H1 (cell line): ENCODE results near the gene INO80. TPM values are rescaled to one million over a fixed set of nuclear protein-coding genes. Genes with fewer than 3 reads are reported as not detected.

ENCODE experiments used
- CTCF ChIA-PET: fragments of 300-600 bp; sonication (Branson Sonifier 250); formaldehyde crosslinking; loops from one replicate; lab custom pipeline; 2021; ENCODE audit not compliant: partially characterized antibody; lab: Charles Lee
- POLR2A ChIA-PET: fragments of 300-600 bp; sonication (Branson Sonifier 250); formaldehyde crosslinking; loops from one replicate; lab custom pipeline; 2021; ENCODE audit warnings: inconsistent platforms; ENCODE audit not compliant: partially characterized antibody; lab: Charles Lee
- DNase-seq, 2 experiments: peaks; one replicate each; pipeline versions ENCODE4 v3.0.0 to v3.0.0-alpha.2; 2010 to 2022; ENCODE audit warnings: low spot score in 2 of 2, low read depth in 1 of 2, mixed read lengths in 1 of 2
- FAIRE-seq: peaks from 2 replicates; lab custom pipeline; 2011; peaks lifted over from hg19 to GRCh38; lab: Jason Lieb, UNC
- H2AFZ ChIP-seq: 2 replicates; pipeline ENCODE4 v1.8.1; 2012; ENCODE audit warnings: low read length, inconsistent platforms
- H2AK5ac ChIP-seq: 2 replicates; pipeline ENCODE4 v1.6.1; 2013; ENCODE audit warnings: low read depth, low read length
- H2BK120ac ChIP-seq: replicated peaks from 2 replicates; pipeline ENCODE3; 2013; ENCODE audit warnings: low read depth, low read length, inconsistent platforms
- H2BK12ac ChIP-seq: 2 replicates; pipeline ENCODE4 v1.6.1; 2013; ENCODE audit warnings: low read depth, low read length
- H2BK15ac ChIP-seq: 2 replicates; pipeline ENCODE4 v1.6.1; 2013; ENCODE audit warnings: low read length
- H2BK20ac ChIP-seq: 2 replicates; pipeline ENCODE4 v1.6.1; 2013; ENCODE audit warnings: low read length
- H2BK5ac ChIP-seq: 2 replicates; pipeline ENCODE4 v1.6.1; 2013; ENCODE audit warnings: low read depth, low read length
- H3K14ac ChIP-seq: 2 replicates; pipeline ENCODE4 v1.6.1; 2013; ENCODE audit warnings: inconsistent platforms; ENCODE audit not compliant: insufficient read length
- H3K18ac ChIP-seq: 2 replicates; pipeline ENCODE4 v1.6.1; 2013; ENCODE audit warnings: low read length; ENCODE audit errors: extremely low read depth
- H3K23ac ChIP-seq: 2 replicates; pipeline ENCODE4 v1.6.1; 2013; ENCODE audit warnings: inconsistent platforms; ENCODE audit not compliant: insufficient read length
- H3K23me2 ChIP-seq: 2 replicates; pipeline ENCODE4 v1.6.1; 2013; ENCODE audit warnings: low read depth, low read length
- H3K27ac ChIP-seq: 2 replicates; pipeline ENCODE4 v1.6.1; 2011; ENCODE audit warnings: low read depth, low read length, inconsistent platforms
- H3K27me3 ChIP-seq, 4 experiments: replicated peaks in 1 of 4; 1 replicate in 1 of 4; 2 replicates in 3 of 4; pipeline versions ENCODE4 v1.6.1 to v1.8.1; 2011 to 2013; ENCODE audit warnings: low read length in 3 of 4, mild to moderate bottlenecking in 3 of 4, inconsistent platforms in 2 of 4, mixed read lengths in 2 of 4, moderate library complexity in 1 of 4; ENCODE audit not compliant: control insufficient read depth in 3 of 4, insufficient read depth in 3 of 4; ENCODE audit errors: extremely low read depth in 1 of 4
- H3K36me3 ChIP-seq, 4 experiments: 2 replicates each; pipeline versions ENCODE4 v1.6.1 to v1.8.1; 2011 to 2013; ENCODE audit warnings: mild to moderate bottlenecking in 4 of 4, low read length in 3 of 4, moderate library complexity in 2 of 4, control low read depth in 1 of 4, inconsistent platforms in 1 of 4; ENCODE audit not compliant: insufficient read depth in 4 of 4, control insufficient read depth in 2 of 4
- H3K4ac ChIP-seq: replicated peaks from 2 replicates; pipeline ENCODE3; 2013; ENCODE audit warnings: low read length, low read depth, mixed read lengths, inconsistent platforms; ENCODE audit not compliant: insufficient read length
- H3K4me1 ChIP-seq, 4 experiments: replicated peaks in 1 of 4; 1 replicate in 1 of 4; 2 replicates in 3 of 4; pipeline versions ENCODE4 v1.6.1 to v1.8.1; 2011 to 2013; ENCODE audit warnings: low read length in 3 of 4, inconsistent platforms in 2 of 4, mixed read lengths in 1 of 4; ENCODE audit not compliant: insufficient read depth in 4 of 4, control insufficient read depth in 3 of 4
- H3K4me2 ChIP-seq, 2 experiments: 2 replicates each; pipeline versions ENCODE4 v1.6.1 to v1.8.1; 2011 to 2013; ENCODE audit warnings: low read depth in 2 of 2, low read length in 2 of 2, control low read depth in 1 of 2, inconsistent platforms in 1 of 2, mild to moderate bottlenecking in 1 of 2; ENCODE audit not compliant: insufficient read depth in 1 of 2
- H3K4me3 ChIP-seq, 4 experiments: fragments of 200-600, 300-600 bp in 1 of 4; sonication (generic), shearing (Covaris generic), sonication (Bioruptor Twin) in 1 of 4; 2 replicates each; pipeline versions ENCODE4 v1.5.1 to v1.8.1; 2011 to 2016; ENCODE audit warnings: low read length in 4 of 4, low read depth in 3 of 4, control low read depth in 2 of 4, inconsistent platforms in 2 of 4, mild to moderate bottlenecking in 2 of 4, mixed read lengths in 1 of 4, moderate library complexity in 1 of 4; ENCODE audit not compliant: insufficient read depth in 2 of 4; ENCODE audit errors: extremely low read depth in 1 of 4
- H3K56ac ChIP-seq: replicated peaks from 2 replicates; pipeline ENCODE3; 2013; ENCODE audit warnings: low read depth, mild to moderate bottlenecking, mixed read lengths, low read length, inconsistent platforms; ENCODE audit not compliant: insufficient read length
- H3K79me1 ChIP-seq: 2 replicates; pipeline ENCODE4 v1.6.1; 2013; ENCODE audit warnings: low read depth, low read length, control low read depth
- H3K79me2 ChIP-seq, 2 experiments: 2 replicates each; pipeline versions ENCODE4 v1.6.1 to v1.8.1; 2012 to 2013; ENCODE audit warnings: low read length in 2 of 2, mild to moderate bottlenecking in 2 of 2, inconsistent platforms in 1 of 2; ENCODE audit not compliant: insufficient read depth in 2 of 2, control insufficient read depth in 1 of 2
- H3K9ac ChIP-seq, 4 experiments: replicated peaks in 1 of 4; 1 replicate in 1 of 4; 2 replicates in 3 of 4; pipeline versions ENCODE4 v1.6.1 to v1.8.1; 2011 to 2013; ENCODE audit warnings: low read depth in 3 of 4, low read length in 3 of 4, control low read depth in 2 of 4, mild to moderate bottlenecking in 2 of 4, moderate library complexity in 2 of 4, inconsistent platforms in 1 of 4; ENCODE audit errors: extremely low read depth in 1 of 4
- H3K9me3 ChIP-seq, 2 experiments: 2 replicates each; pipeline versions ENCODE4 v1.6.1 to v1.8.1; 2012 to 2013; ENCODE audit warnings: mild to moderate bottlenecking in 2 of 2, moderate library complexity in 2 of 2, control low read depth in 1 of 2, inconsistent platforms in 1 of 2, low read depth in 1 of 2, low read length in 1 of 2, mixed read lengths in 1 of 2; ENCODE audit not compliant: insufficient read depth in 2 of 2
- H4K20me1 ChIP-seq, 2 experiments: replicated peaks in 1 of 2; 2 replicates each; pipeline versions ENCODE3 to v1.8.1; 2011 to 2013; ENCODE audit warnings: inconsistent platforms in 2 of 2, low read length in 2 of 2, mild to moderate bottlenecking in 1 of 2; ENCODE audit not compliant: insufficient read depth in 2 of 2, control insufficient read depth in 1 of 2
- H4K5ac ChIP-seq: 2 replicates; pipeline ENCODE4 v1.6.1; 2013; ENCODE audit warnings: low read length, low read depth, mixed read lengths, inconsistent platforms; ENCODE audit not compliant: insufficient read length
- H4K8ac ChIP-seq: 2 replicates; pipeline ENCODE4 v1.8.0; 2013; ENCODE audit warnings: mild to moderate bottlenecking, moderate library complexity, low read length, inconsistent platforms; ENCODE audit not compliant: insufficient read depth; ENCODE audit errors: extremely low read depth
- H4K91ac ChIP-seq: replicated peaks from 2 replicates; pipeline ENCODE3; 2013; ENCODE audit warnings: low read length, mixed read lengths, inconsistent platforms; ENCODE audit not compliant: insufficient read length
- EZH2 ChIP-seq: fragments of 200-600 bp; sonication (generic); IDR thresholded peaks from 2 replicates; pipeline ENCODE4 v1.7.1; 2012; ENCODE audit warnings: low read depth, mild to moderate bottlenecking, moderate library complexity, low read length, inconsistent platforms; ENCODE audit not compliant: severe bottlenecking
- GTF2F1 ChIP-seq: IDR thresholded peaks from 2 replicates; pipeline ENCODE4 v1.6.1; 2012; ENCODE audit warnings: low read depth, low read length, improper control_type of control experiment, borderline replicate concordance
- POLR2AphosphoS5 ChIP-seq: IDR thresholded peaks from 2 replicates; pipeline ENCODE4 v1.6.1; 2011; ENCODE audit warnings: low read depth, low read length
- POU5F1 ChIP-seq: IDR thresholded peaks from 2 replicates; pipeline ENCODE4 v1.6.1; 2011; ENCODE audit warnings: low read depth, mild to moderate bottlenecking, low read length, moderate library complexity
- RAD21 ChIP-seq, 2 experiments: IDR thresholded peaks in 1 of 2; conservative IDR thresholded peaks in 1 of 2; 2 replicates each; pipeline ENCODE4 v1.6.1; 2011; ENCODE audit warnings: low read depth in 2 of 2, low read length in 2 of 2, improper control_type of control experiment in 1 of 2, inconsistent platforms in 1 of 2, mild to moderate bottlenecking in 1 of 2, moderate library complexity in 1 of 2
- RXRA ChIP-seq: IDR thresholded peaks from 2 replicates; pipeline ENCODE4 v1.6.1; 2011; ENCODE audit warnings: low read depth, mild to moderate bottlenecking, low read length, moderate library complexity; ENCODE audit not compliant: insufficient read depth
- SP1 ChIP-seq: IDR thresholded peaks from 2 replicates; pipeline ENCODE4 v1.6.1; 2011; ENCODE audit warnings: low read depth, low read length
- SP2 ChIP-seq: IDR thresholded peaks from 2 replicates; pipeline ENCODE4 v1.6.1; 2012; ENCODE audit warnings: mild to moderate bottlenecking, low read length, inconsistent platforms
- TAF1 ChIP-seq: IDR thresholded peaks from 2 replicates; pipeline ENCODE4 v1.6.1; 2011; ENCODE audit warnings: mild to moderate bottlenecking, low read depth, low read length
- WGBS, 2 experiments: shearing (Covaris generic) in 1 of 2; methylation state at CpG; one replicate each; pipeline versions ENCODE4 v1.1.6 to v1.1.7; 2013 to 2015; ENCODE audit warnings: low lambda C conversion rate in 2 of 2, mixed read lengths in 2 of 2, inconsistent platforms in 1 of 2, low coverage in 1 of 2, missing lambda C conversion rate in 1 of 2; ENCODE audit not compliant: insufficient replicate concordance in 2 of 2, insufficient coverage in 1 of 2, insufficient read length in 1 of 2; ENCODE audit errors: extremely low coverage in 1 of 2, missing lambda C conversion rate in 1 of 2; 5-methylcytosine and 5-hydroxymethylcytosine counted together
- polyA plus RNA-seq, 7 experiments: library from polyadenylated mRNA; depleted of rRNA in 3 of 7; stranded (reverse) in 5 of 7; unstranded in 2 of 7; fragments of >200 nt in 5 of 7; fragments of 200-250 nt in 2 of 7; gene quantifications; 1 replicate in 5 of 7; 2 replicates in 1 of 7; 4 replicates in 1 of 7; pipeline versions ENCODE4 v1.2.1 to v1.2.3, GENCODE V29; 2011 to 2013; ENCODE audit warnings: missing spikeins in 2 of 7, mixed read lengths in 2 of 7
- total RNA-seq: library from RNA; stranded (reverse); fragmentation: NEBNext Ultra II Directional; extraction: Animal tissue kit (Norgen Biotek cat#: 25700); gene quantifications from 2 replicates; pipeline ENCODE4 v1.2.1, GENCODE V29; 2021
- TF ChIP-seq, protein P1 (sequence below): IDR thresholded peaks from 2 replicates; pipeline ENCODE4 v1.6.1; 2012; ENCODE audit warnings: low read length, inconsistent platforms

INO80 gene
- total and polyA plus RNA-seq, 2 of the 8 experiments (the other 6 are each of a cell fraction or from before 2014, with no cell fraction given), result 4.3 to 24.5 TPM

DNA sequence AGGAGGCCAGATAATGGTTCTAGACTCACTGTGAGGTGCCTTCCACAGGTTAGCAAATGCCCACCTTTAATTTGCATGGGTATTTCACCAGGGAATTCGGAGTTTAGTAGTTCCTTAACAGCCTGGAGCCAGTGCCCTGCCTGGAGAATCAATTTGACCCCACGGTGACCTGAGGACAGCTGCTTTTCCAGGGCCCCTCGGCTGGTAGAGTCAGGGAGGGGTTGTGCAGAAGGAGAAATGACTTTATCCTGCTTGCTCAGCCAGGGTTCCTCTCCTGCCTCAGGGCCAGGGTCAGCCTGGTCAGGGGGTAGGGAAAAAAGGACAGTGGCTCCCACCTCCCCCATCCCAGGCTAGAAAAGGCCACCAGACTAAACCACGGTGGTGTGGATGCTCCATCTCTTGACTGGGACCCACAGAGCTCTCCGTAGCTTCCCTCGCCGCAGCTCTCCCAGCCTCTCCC lies 175.0 kb downstream of the INO80 start:
- peak overlapping the region; percentile 70 for H4K91ac ChIP-seq
- 0 out of 2 replicates have a peak overlapping the region, but pooled peaks have one; percentile 29 for H2BK15ac ChIP-seq
- H3K14ac ChIP-seq, result no peak overlapping the region
- TF ChIP-seq GTF2F1 (no peak), RAD21 (IDR thresholded peaks at IDR 0.05 in 1 of 2, conservative IDR thresholded peaks at IDR 0.05 in 1 of 2; ENCODE audit: low read depth in 2 of 2, low read length in 2 of 2) (no peak), SP2 (no peak), EZH2 (peak; percentile 40), TAF1 (no peak), POLR2AphosphoS5 (no peak), POU5F1 (no peak), RXRA (0 out of 2 replicates have a peak, but pooled peaks have one; percentile 37), SP1 (no peak)
- TF ChIP-seq, protein P1, sequence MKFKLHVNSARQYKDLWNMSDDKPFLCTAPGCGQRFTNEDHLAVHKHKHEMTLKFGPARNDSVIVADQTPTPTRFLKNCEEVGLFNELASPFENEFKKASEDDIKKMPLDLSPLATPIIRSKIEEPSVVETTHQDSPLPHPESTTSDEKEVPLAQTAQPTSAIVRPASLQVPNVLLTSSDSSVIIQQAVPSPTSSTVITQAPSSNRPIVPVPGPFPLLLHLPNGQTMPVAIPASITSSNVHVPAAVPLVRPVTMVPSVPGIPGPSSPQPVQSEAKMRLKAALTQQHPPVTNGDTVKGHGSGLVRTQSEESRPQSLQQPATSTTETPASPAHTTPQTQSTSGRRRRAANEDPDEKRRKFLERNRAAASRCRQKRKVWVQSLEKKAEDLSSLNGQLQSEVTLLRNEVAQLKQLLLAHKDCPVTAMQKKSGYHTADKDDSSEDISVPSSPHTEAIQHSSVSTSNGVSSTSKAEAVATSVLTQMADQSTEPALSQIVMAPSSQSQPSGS, result no peak

More for the DNA sequence above, 175.0 kb downstream of the INO80 start:
- peak overlapping the region; percentile 64 to 92 for H3K4me2 ChIP-seq
- FAIRE-seq, result no peak
- no peak overlapping the region for H4K5ac ChIP-seq
- H3K9me3 ChIP-seq, result no peaks in the 10 kb centered on the region
- no peaks in the 10 kb centered on the region for H3K36me3 ChIP-seq
- no peaks in the 10 kb centered on the region for H3K79me1 ChIP-seq
- no peak overlapping the region for H3K56ac ChIP-seq
- peak overlapping the region; percentile 70 for H3K4ac ChIP-seq
- H3K18ac ChIP-seq, result no peak overlapping the region; the same call in none of the 2 replicates
- H4K8ac ChIP-seq, result peak overlapping the region; percentile 97
- no peak overlapping the region for H2BK120ac ChIP-seq
- peak overlapping the region; percentile 58; the same call in 1 of the 2 replicates for H3K27ac ChIP-seq
- no peak overlapping the region for H3K23ac ChIP-seq
- 0 out of 2 replicates have a peak overlapping the region, but pooled peaks have one; percentile 32 for H2BK20ac ChIP-seq
- peak overlapping the region; percentile 30 to 64 (median 52) for H3K4me3 ChIP-seq
- 49% methylated on average over 7 of the region's 7 CpGs; no CpG with 5 or more reads in 1 of the 2 experiments for WGBS, 2 experiments
- POLR2A ChIA-PET, result interaction anchor here (0.9 to 43.8 kb wide), 12 partner anchors 5 to 176 kb away, joined by 3 to 1505 read pairs (median 5); partner anchors contain the start of genes CHAC1, DLL4, RHOV and VPS18
- H3K79me2 ChIP-seq, result no peaks in the 10 kb centered on the region
- peak overlapping the region; percentile 75; the same call in 1 of the 2 replicates for H2BK12ac ChIP-seq
- H3K9ac ChIP-seq, result peak overlapping the region in 3 of 4 experiments; percentile 57 to 74 (median 69); a peak in 6 of 7 replicates
- H2BK5ac ChIP-seq, result no peak overlapping the region
- peaks cover 0 to 29% (median 16%) of the 10 kb centered on the region in 4 experiments; a peak in 6 of 7 replicates for H3K27me3 ChIP-seq
- peaks cover 0 to 28% (median 12%) of the 10 kb centered on the region in 4 experiments; a peak in 6 of 7 replicates for H3K4me1 ChIP-seq
- no peaks in the 10 kb centered on the region for H4K20me1 ChIP-seq
- H2AK5ac ChIP-seq, result 0 out of 2 replicates have a peak overlapping the region, but pooled peaks have one; percentile 20
- CTCF ChIA-PET, result interaction anchor here (0.6 to 33.1 kb wide), 25 partner anchors 11 to 958 kb away, joined by 3 to 590 read pairs (median 6); partner anchors contain the start of genes CHAC1, DLL4 and VPS18
- peak overlapping the region; percentile 81; the same call in 1 of the 2 replicates for H2AFZ ChIP-seq
- peak in 1 of 2 experiments; percentile 72 for DNase-seq
- peaks cover 5% of the 10 kb centered on the region; the same call in 1 of the 2 replicates for H3K23me2 ChIP-seq
